Kidney epithelial cell (primary cell): ENCODE measurements around the gene XRCC4. TPM values are rescaled to one million over a fixed set of nuclear protein-coding genes. Genes with fewer than 3 reads are reported as not detected.

Source experiments
- DNase-seq: peaks from one replicate; pipeline ENCODE4 v3.0.0-alpha.2; 2010; ENCODE audit warnings: low read depth
- H3K27me3 ChIP-seq: 2 replicates; pipeline ENCODE4 v1.6.0; 2011; ENCODE audit warnings: low read length; ENCODE audit not compliant: control insufficient read depth, insufficient read depth
- H3K36me3 ChIP-seq: 2 replicates; pipeline ENCODE4 v1.5.1; 2011; ENCODE audit warnings: low read length; ENCODE audit not compliant: control insufficient read depth, insufficient read depth
- H3K4me3 ChIP-seq: 2 replicates; pipeline ENCODE4 v1.5.1; 2011; ENCODE audit warnings: low read depth, mild to moderate bottlenecking, control low read depth, low read length
- CTCF ChIP-seq: IDR thresholded peaks from 2 replicates; pipeline ENCODE4 v1.5.1; 2011; ENCODE audit warnings: mild to moderate bottlenecking, moderate library complexity, low read length, control low read depth, inconsistent platforms; ENCODE audit not compliant: insufficient read depth, poor library complexity, severe bottlenecking
- total RNA-seq: library from RNA; depleted of rRNA; stranded (reverse); fragments of >200 nt; gene quantifications from 2 replicates; pipeline ENCODE4 v1.2.3, GENCODE V29; 2015

XRCC4 gene
- total RNA-seq, 1 donor from 2014 or later: 7.6 TPM

GRCh38 chr5:83199126-83199525 lies 121.8 kb downstream of the XRCC4 start:
- no peak for DNase-seq
- no peak overlapping the region for H3K4me3 ChIP-seq
- H3K27me3 ChIP-seq: no peaks in the 10 kb centered on the region
- H3K36me3 ChIP-seq: no peaks in the 10 kb centered on the region
- TF ChIP-seq CTCF: no peak

DNA sequence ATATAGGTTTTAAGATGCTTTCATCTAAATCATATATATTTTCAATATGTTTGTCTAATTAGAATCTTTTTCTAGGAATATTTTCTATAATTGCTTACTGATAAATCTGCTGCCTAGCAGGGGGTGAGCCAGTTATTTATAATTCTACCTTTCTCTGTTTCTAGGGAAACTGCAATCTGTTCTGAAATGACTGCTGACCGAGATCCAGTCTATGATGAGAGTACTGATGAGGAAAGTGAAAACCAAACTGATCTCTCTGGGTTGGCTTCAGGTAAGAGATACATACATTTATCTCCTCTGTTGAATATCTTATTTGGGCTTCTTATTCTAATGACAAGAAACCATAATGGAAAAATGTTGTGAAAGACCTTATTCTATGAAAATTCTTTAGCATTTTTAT lies 127.3 kb downstream of the XRCC4 start:
- Histone ChIP-seq H3K4me3 (no peak overlapping the region), H3K27me3 (no peaks in the 10 kb centered on the region), H3K36me3 (no peaks in the 10 kb centered on the region)
- no peak for TF ChIP-seq CTCF
- DNase-seq: no peak

DNA sequence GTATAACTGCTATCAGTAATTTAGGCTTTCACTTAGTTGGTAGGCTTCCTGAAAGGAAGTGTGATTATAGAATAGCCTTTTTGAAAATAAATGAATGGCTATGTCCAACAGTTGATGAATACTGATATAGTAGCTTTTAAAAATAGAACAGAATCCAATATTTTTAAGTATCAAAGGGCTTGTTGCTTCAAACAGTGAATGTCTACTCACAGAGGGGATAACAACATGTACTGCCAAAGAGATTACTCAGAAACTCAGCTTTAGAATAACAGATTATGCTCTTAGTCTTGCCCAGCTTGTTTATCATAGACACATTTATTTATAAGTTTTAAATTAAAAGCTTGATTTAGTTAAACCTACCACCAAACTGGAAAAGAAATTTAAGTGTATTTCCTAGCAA lies 132.6 kb downstream of the XRCC4 start:
- H3K36me3 ChIP-seq: no peaks in the 10 kb centered on the region
- H3K27me3 ChIP-seq: no peaks in the 10 kb centered on the region
- TF ChIP-seq CTCF: no peak
- DNase-seq: no peak
- H3K4me3 ChIP-seq: no peak overlapping the region

- no peaks in the 10 kb centered on the region for H3K27me3 ChIP-seq
- TF ChIP-seq CTCF: no peak
- no peaks in the 10 kb centered on the region for H3K36me3 ChIP-seq
- no peak overlapping the region for H3K4me3 ChIP-seq
- no peak for DNase-seq
These were observed 141.7 kb downstream of the XRCC4 start for GRCh38 chr5:83219077-83219476.

- no peaks in the 10 kb centered on the region for H3K27me3 ChIP-seq
- H3K36me3 ChIP-seq: no peaks in the 10 kb centered on the region
- H3K4me3 ChIP-seq: no peak overlapping the region
- no peak for DNase-seq
- no peak for TF ChIP-seq CTCF
These were observed 142.1 kb downstream of the XRCC4 start for GRCh38 chr5:83219495-83219894.

- no peak for DNase-seq
- TF ChIP-seq CTCF: no peak
- Histone ChIP-seq H3K4me3 (no peak overlapping the region), H3K27me3 (no peaks in the 10 kb centered on the region), H3K36me3 (no peaks in the 10 kb centered on the region)
These were observed 143.0 kb downstream of the XRCC4 start for GRCh38 chr5:83220331-83220730.
